SK-N-SH (cell line): ENCODE measurements around the gene IFT25. TPM values are rescaled to one million over a fixed set of nuclear protein-coding genes. Genes with fewer than 3 reads are reported as not detected.

ENCODE experiments used
- CTCF ChIA-PET: fragments of 300-600, 350-600 bp; formaldehyde crosslinking; extraction: SDS; loops from one replicate; lab custom pipeline; 2021; lab: Yijun Ruan, JAX
- POLR2A ChIA-PET: fragments of 350-600 bp; sonication (Branson Sonifier 250); formaldehyde crosslinking; extraction: SDS; loops from one replicate; lab custom pipeline; 2020; ENCODE audit warnings: antibody characterized with exemption, inconsistent platforms; lab: Yijun Ruan, JAX
- DNase-seq: peaks from one replicate; pipeline ENCODE4 v3.0.0; 2012
- H2AFZ ChIP-seq: fragments of 200-600 bp; sonication (generic); 2 replicates; pipeline ENCODE4 v1.8.1; 2016; ENCODE audit warnings: antibody characterized with exemption, mild to moderate bottlenecking, low read depth
- H3F3A ChIP-seq: fragments of 200-600 bp; sonication (generic); replicated peaks from 2 replicates; pipeline ENCODE3; 2016; ENCODE audit warnings: antibody characterized with exemption, mild to moderate bottlenecking; ENCODE audit not compliant: insufficient read depth
- H3K27ac ChIP-seq, 2 experiments: fragments of 200-500 bp in 1 of 2; fragments of 200-600 bp in 1 of 2; sonication (Bioruptor generic) in 1 of 2; sonication (generic), shearing (Covaris generic) in 1 of 2; 2 replicates each; pipeline versions ENCODE4 v1.5.1 to v1.6.1; 2014 to 2016; ENCODE audit warnings: low read depth in 2 of 2, inconsistent platforms in 1 of 2, low read length in 1 of 2, mild to moderate bottlenecking in 1 of 2, mixed read lengths in 1 of 2
- H3K27me3 ChIP-seq: fragments of 200-600 bp; sonication (generic), shearing (Covaris generic); 2 replicates; pipeline ENCODE4 v1.6.1; 2016; ENCODE audit warnings: mixed run types; ENCODE audit not compliant: insufficient read depth
- H3K36me3 ChIP-seq, 2 experiments: fragments of 200-500 bp in 1 of 2; fragments of 200-600 bp in 1 of 2; sonication (Bioruptor generic) in 1 of 2; sonication (generic) in 1 of 2; replicated peaks in 1 of 2; 2 replicates each; pipeline versions ENCODE3 to v1.5.1; 2014 to 2016; ENCODE audit warnings: low read length in 1 of 2, mild to moderate bottlenecking in 1 of 2; ENCODE audit not compliant: insufficient read depth in 2 of 2, control insufficient read depth in 1 of 2
- H3K4me1 ChIP-seq, 2 experiments: fragments of 200-500 bp in 1 of 2; fragments of 200-600 bp in 1 of 2; sonication (Bioruptor generic) in 1 of 2; sonication (generic), shearing (Covaris generic) in 1 of 2; 2 replicates each; pipeline versions ENCODE4 v1.5.1 to v1.6.1; 2014 to 2016; ENCODE audit warnings: low read depth in 1 of 2, low read length in 1 of 2, mixed run types in 1 of 2; ENCODE audit not compliant: insufficient read depth in 2 of 2, control insufficient read depth in 1 of 2
- H3K4me2 ChIP-seq: fragments of 200-600 bp; sonication (generic), shearing (Covaris generic); 2 replicates; pipeline ENCODE4 v1.6.1; 2017; ENCODE audit warnings: mixed run types
- H3K4me3 ChIP-seq, 2 experiments: fragments of 200-500 bp in 1 of 2; fragments of 200-600 bp in 1 of 2; sonication (Bioruptor generic) in 1 of 2; sonication (generic), shearing (Covaris generic) in 1 of 2; 2 replicates each; pipeline versions ENCODE4 v1.5.1 to v1.8.1; 2014 to 2016; ENCODE audit warnings: low read depth in 2 of 2, inconsistent platforms in 1 of 2, low read length in 1 of 2, mild to moderate bottlenecking in 1 of 2, mixed read lengths in 1 of 2, moderate library complexity in 1 of 2
- H3K79me2 ChIP-seq: fragments of 200-600 bp; sonication (generic); 2 replicates; pipeline ENCODE4 v1.8.1; 2017; ENCODE audit warnings: mild to moderate bottlenecking; ENCODE audit not compliant: insufficient read depth
- H3K9ac ChIP-seq: fragments of 200-600 bp; sonication (generic); 2 replicates; pipeline ENCODE4 v1.6.1; 2017; ENCODE audit warnings: mixed run types
- H3K9me2 ChIP-seq: fragments of 200-600 bp; sonication (generic); 2 replicates; pipeline ENCODE4 v1.6.1; 2017; ENCODE audit warnings: mixed run types
- H3K9me3 ChIP-seq: fragments of 200-600 bp; sonication (generic); 2 replicates; pipeline ENCODE4 v1.6.1; 2017; ENCODE audit warnings: mixed run types, mild to moderate bottlenecking, moderate library complexity
- H4K20me1 ChIP-seq: fragments of 200-600 bp; sonication (generic); 2 replicates; pipeline ENCODE4 v1.6.1; 2017; ENCODE audit warnings: mild to moderate bottlenecking, mixed run types; ENCODE audit not compliant: insufficient read depth
- CHD2 ChIP-seq: fragments of 150-350 bp; IDR thresholded peaks from 2 replicates; pipeline ENCODE4 v1.6.1; 2018; ENCODE audit warnings: low read length; ENCODE audit not compliant: partially characterized antibody
- ELF1 ChIP-seq: IDR thresholded peaks from 2 replicates; pipeline ENCODE4 v1.4.0; 2012
- EP300 ChIP-seq, 2 experiments: IDR thresholded peaks; 2 replicates each; pipeline versions ENCODE4 v1.4.0 to v1.6.1; 2012; ENCODE audit warnings: borderline replicate concordance in 1 of 2, low read depth in 1 of 2, low read length in 1 of 2
- EZH2phosphoT487 ChIP-seq: fragments of 200-600 bp; sonication (generic); IDR thresholded peaks from 2 replicates; pipeline ENCODE4 v1.6.1; 2017; ENCODE audit warnings: low read depth, mixed run types, mild to moderate bottlenecking, antibody characterized with exemption, moderate library complexity, borderline replicate concordance
- FOSL2 ChIP-seq: IDR thresholded peaks from 2 replicates; pipeline ENCODE4 v1.4.0; 2012; ENCODE audit warnings: low read depth, mild to moderate bottlenecking, moderate library complexity, borderline replicate concordance
- FOXM1 ChIP-seq: IDR thresholded peaks from 2 replicates; pipeline ENCODE4 v1.4.0; 2012; ENCODE audit warnings: low read depth, mild to moderate bottlenecking
- GATA2 ChIP-seq: sonication (generic); formaldehyde crosslinking; IDR thresholded peaks from 2 replicates; pipeline ENCODE4 v1.5.0; 2020; ENCODE audit warnings: mild to moderate bottlenecking, missing genetic modification reagents
- JUND ChIP-seq: IDR thresholded peaks from 2 replicates; pipeline ENCODE4 v1.4.0; 2012
- MEF2A ChIP-seq: IDR thresholded peaks from 2 replicates; pipeline ENCODE4 v1.4.0; 2012; ENCODE audit warnings: low read depth, borderline replicate concordance
- MXI1 ChIP-seq: IDR thresholded peaks from 2 replicates; pipeline ENCODE4 v1.6.1; 2012; ENCODE audit warnings: mild to moderate bottlenecking, low read depth, low read length, improper control_type of control experiment
- NRF1 ChIP-seq: IDR thresholded peaks from 2 replicates; pipeline ENCODE4 v1.6.1; 2012; ENCODE audit warnings: low read depth, mild to moderate bottlenecking, low read length
- PBX3 ChIP-seq: IDR thresholded peaks from 2 replicates; pipeline ENCODE4; 2012
- RCOR1 ChIP-seq: fragments of 150-350 bp; IDR thresholded peaks from 2 replicates; pipeline ENCODE4 v1.6.1; 2017; ENCODE audit warnings: antibody characterized with exemption, low read length
- RFX5 ChIP-seq: IDR thresholded peaks from 2 replicates; pipeline ENCODE4 v1.6.1; 2012; ENCODE audit warnings: mild to moderate bottlenecking, improper control_type of control experiment, low read length
- SIN3A ChIP-seq: IDR thresholded peaks from 2 replicates; pipeline ENCODE4 v1.6.1; 2012; ENCODE audit warnings: low read depth, mild to moderate bottlenecking, low read length, moderate library complexity, borderline replicate concordance
- USF1 ChIP-seq: IDR thresholded peaks from 2 replicates; pipeline ENCODE4 v1.4.0; 2012; ENCODE audit warnings: low read depth, borderline replicate concordance
- YY1 ChIP-seq: IDR thresholded peaks from 2 replicates; pipeline ENCODE4 v1.4.0; 2012; ENCODE audit warnings: low read depth, mild to moderate bottlenecking
- WGBS: methylation state at CpG from one replicate; pipeline ENCODE4 v1.1.6; 2017; ENCODE audit warnings: low lambda C conversion rate; 5-methylcytosine and 5-hydroxymethylcytosine counted together
- polyA plus RNA-seq, 3 experiments: library from polyadenylated mRNA; depleted of rRNA; stranded (reverse); fragments of >200 nt; gene quantifications; 2 replicates each; pipeline ENCODE4 v1.2.3, GENCODE V29; 2012
- TF ChIP-seq, protein P1 (sequence below): IDR thresholded peaks from 2 replicates; pipeline ENCODE4 v1.6.1; 2012; ENCODE audit warnings: mild to moderate bottlenecking, low read depth, low read length, moderate library complexity
- TF ChIP-seq, protein P2 (sequence below): IDR thresholded peaks from 2 replicates; pipeline ENCODE4 v1.4.0; 2012; ENCODE audit warnings: low read depth
- TF ChIP-seq, protein P3 (sequence below): fragments of 150-350 bp; IDR thresholded peaks from 2 replicates; pipeline ENCODE4 v1.6.1; 2017; ENCODE audit warnings: antibody characterized with exemption, low read length, low read depth, borderline replicate concordance

The IFT25 gene
- polyA plus RNA-seq, 1 of the 3 experiments (the other 2 are of a cell fraction): 25.7 TPM

DNA sequence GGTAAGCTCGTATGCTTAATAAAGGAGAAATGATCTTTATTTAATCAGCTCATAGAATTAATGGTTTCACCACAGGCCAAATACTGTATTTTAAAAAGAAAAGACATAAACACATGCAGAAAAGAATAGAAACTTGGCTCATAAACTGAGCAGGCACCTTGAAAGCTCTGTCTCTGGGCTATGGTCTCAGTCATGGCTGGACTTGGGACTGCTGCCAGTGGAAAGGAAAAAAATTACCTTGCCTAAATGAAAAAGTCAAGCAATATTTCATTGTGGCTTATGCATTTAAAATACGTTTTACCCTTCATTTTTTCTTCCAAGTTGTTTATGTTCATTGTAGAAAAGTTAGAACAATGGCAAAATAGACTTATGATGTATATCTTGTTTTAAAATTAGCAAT is 8.6 kb upstream of the IFT25 start:
- Histone ChIP-seq H3K4me2 (no peak overlapping the region), H2AFZ (no peak overlapping the region), H3K27me3 (no peaks in the 10 kb centered on the region), H3K27ac (no peak overlapping the region; a peak in 1 of 4 replicates), H3K4me3 (no peak overlapping the region), H3K9me3 (no peaks in the 10 kb centered on the region), H3F3A (peaks cover 13% of the 10 kb centered on the region), H3K36me3 (peaks cover 42 to 56% of the 10 kb centered on the region in 2 experiments), H4K20me1 (peaks cover 16% of the 10 kb centered on the region), H3K9me2 (no peaks in the 10 kb centered on the region), H3K79me2 (peaks cover 60% of the 10 kb centered on the region), H3K4me1 (peaks cover 4 to 29% of the 10 kb centered on the region in 2 experiments; a peak in 3 of 4 replicates), H3K9ac (no peak overlapping the region)
- DNase-seq: no peak
- ChIA-PET CTCF (interaction anchor here (1.5 to 11.2 kb wide), 2 partner anchors 77 to 93 kb away, joined by 5 to 100 read pairs; no protein-coding TSS in a partner anchor), POLR2A (no interaction called here)
- TF ChIP-seq, protein P1, sequence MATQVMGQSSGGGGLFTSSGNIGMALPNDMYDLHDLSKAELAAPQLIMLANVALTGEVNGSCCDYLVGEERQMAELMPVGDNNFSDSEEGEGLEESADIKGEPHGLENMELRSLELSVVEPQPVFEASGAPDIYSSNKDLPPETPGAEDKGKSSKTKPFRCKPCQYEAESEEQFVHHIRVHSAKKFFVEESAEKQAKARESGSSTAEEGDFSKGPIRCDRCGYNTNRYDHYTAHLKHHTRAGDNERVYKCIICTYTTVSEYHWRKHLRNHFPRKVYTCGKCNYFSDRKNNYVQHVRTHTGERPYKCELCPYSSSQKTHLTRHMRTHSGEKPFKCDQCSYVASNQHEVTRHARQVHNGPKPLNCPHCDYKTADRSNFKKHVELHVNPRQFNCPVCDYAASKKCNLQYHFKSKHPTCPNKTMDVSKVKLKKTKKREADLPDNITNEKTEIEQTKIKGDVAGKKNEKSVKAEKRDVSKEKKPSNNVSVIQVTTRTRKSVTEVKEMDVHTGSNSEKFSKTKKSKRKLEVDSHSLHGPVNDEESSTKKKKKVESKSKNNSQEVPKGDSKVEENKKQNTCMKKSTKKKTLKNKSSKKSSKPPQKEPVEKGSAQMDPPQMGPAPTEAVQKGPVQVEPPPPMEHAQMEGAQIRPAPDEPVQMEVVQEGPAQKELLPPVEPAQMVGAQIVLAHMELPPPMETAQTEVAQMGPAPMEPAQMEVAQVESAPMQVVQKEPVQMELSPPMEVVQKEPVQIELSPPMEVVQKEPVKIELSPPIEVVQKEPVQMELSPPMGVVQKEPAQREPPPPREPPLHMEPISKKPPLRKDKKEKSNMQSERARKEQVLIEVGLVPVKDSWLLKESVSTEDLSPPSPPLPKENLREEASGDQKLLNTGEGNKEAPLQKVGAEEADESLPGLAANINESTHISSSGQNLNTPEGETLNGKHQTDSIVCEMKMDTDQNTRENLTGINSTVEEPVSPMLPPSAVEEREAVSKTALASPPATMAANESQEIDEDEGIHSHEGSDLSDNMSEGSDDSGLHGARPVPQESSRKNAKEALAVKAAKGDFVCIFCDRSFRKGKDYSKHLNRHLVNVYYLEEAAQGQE: no peak
- TF ChIP-seq ELF1: no peak
- TF ChIP-seq JUND: no peak
- TF ChIP-seq RFX5: no peak
- TF ChIP-seq EZH2phosphoT487: no peak
- TF ChIP-seq USF1: no peak
- no peak for TF ChIP-seq MXI1
- TF ChIP-seq YY1: no peak
- TF ChIP-seq GATA2 (CRISPR knock-in tag): no peak
- no peak for TF ChIP-seq PBX3
- TF ChIP-seq CHD2: no peak
- TF ChIP-seq, protein P2, sequence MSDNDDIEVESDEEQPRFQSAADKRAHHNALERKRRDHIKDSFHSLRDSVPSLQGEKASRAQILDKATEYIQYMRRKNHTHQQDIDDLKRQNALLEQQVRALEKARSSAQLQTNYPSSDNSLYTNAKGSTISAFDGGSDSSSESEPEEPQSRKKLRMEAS: no peak
- TF ChIP-seq MEF2A: no peak
- no peak for TF ChIP-seq EP300 (IDR thresholded peaks at IDR 0.05; ENCODE audit: borderline replicate concordance in 1 of 2, low read depth in 1 of 2, low read length in 1 of 2)
- no peak for TF ChIP-seq NRF1
- TF ChIP-seq FOXM1: no peak
- TF ChIP-seq SIN3A: no peak
- no peak for TF ChIP-seq RCOR1
- TF ChIP-seq, protein P3, sequence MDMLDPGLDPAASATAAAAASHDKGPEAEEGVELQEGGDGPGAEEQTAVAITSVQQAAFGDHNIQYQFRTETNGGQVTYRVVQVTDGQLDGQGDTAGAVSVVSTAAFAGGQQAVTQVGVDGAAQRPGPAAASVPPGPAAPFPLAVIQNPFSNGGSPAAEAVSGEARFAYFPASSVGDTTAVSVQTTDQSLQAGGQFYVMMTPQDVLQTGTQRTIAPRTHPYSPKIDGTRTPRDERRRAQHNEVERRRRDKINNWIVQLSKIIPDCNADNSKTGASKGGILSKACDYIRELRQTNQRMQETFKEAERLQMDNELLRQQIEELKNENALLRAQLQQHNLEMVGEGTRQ: no peak
- no peak for TF ChIP-seq FOSL2
- WGBS: 79% methylated on average over 2 of the region's 2 CpGs
